Activated CD4-positive, alpha-beta T cell treated with anti-CD3 and anti-CD28 coated beads, Interleukin-2, amount 10 ng/mL, durations not matched to agents 7 days and 5 days (primary cell): ENCODE results near the gene GPR42. TPM values are rescaled to one million over a fixed set of nuclear protein-coding genes. Genes with fewer than 3 reads are reported as not detected.
"Not testable (repeated sequence)": the region's sequence is repeated elsewhere in the genome, so short reads cannot be mapped to it uniquely, and the experiment has no call there.

ENCODE experiments used
- CTCF ChIA-PET: fragments of 350-600 bp; sonication (Branson Sonifier 250); formaldehyde crosslinking; loops from one replicate; lab custom pipeline; 2021; ENCODE audit warnings: antibody characterized with exemption; lab: Charles Lee
- POLR2A ChIA-PET: fragments of 350-600 bp; sonication (Branson Sonifier 250); formaldehyde crosslinking; loops from one replicate; lab custom pipeline; 2021; ENCODE audit warnings: antibody characterized with exemption; lab: Charles Lee
- DNase-seq: peaks from one replicate; pipeline ENCODE4 v3.0.0-alpha.2; 2020
- H3K27ac Mint-ChIP-seq: one replicate; pipeline ENCODE4 v1.8.0; 2021; ENCODE audit warnings: mild to moderate bottlenecking, moderate library complexity, mixed read lengths
- H3K27me3 Mint-ChIP-seq: one replicate; pipeline ENCODE4 v1.8.0; 2021; ENCODE audit warnings: mixed read lengths
- H3K36me3 Mint-ChIP-seq: one replicate; pipeline ENCODE4 v1.8.0; 2021; ENCODE audit warnings: low read depth, mixed read lengths
- H3K4me1 Mint-ChIP-seq: one replicate; pipeline ENCODE4 v1.8.0; 2021; ENCODE audit warnings: mixed read lengths
- H3K4me3 Mint-ChIP-seq: one replicate; pipeline ENCODE4 v1.8.0; 2021; ENCODE audit warnings: mild to moderate bottlenecking, moderate library complexity, mixed read lengths
- H3K9me3 Mint-ChIP-seq: one replicate; pipeline ENCODE4 v1.8.0; 2021; ENCODE audit warnings: mixed read lengths
- total RNA-seq, 2 experiments: library from RNA; stranded (reverse); gene quantifications; one replicate each; pipeline ENCODE4 v1.2.3, GENCODE V29; 2021

Gene GPR42
- total RNA-seq, 2 experiments from 2014 or later = not detected

GRCh38 chr19:35359395-35359794 lies 11.5 kb upstream of the GPR42 start:
- H3K27me3 Mint-ChIP-seq, CTCF ChIA-PET, DNase-seq: not testable (repeated sequence)

DNA sequence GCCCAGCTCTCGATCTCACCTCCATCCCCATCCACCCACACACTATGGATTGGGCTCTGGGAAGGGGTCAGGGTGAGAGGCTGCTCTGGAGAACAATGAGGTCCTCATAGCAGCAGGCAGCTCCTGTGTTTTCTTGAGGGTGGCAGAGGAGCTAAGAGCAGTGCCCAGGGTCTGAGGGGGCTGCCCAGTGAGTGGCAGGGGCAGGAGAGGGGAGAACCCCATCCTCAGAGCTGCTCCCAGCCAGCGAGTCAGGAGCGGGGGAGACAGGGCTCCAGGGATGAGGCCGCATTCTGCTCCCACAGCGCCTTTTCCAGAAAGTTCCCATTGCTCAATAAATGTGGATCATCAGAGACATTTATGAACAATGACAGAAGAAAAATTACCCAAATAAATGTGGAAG lies 10.8 kb upstream of the GPR42 start:
- DNase-seq, H3K27ac Mint-ChIP-seq, H3K4me3 Mint-ChIP-seq, CTCF ChIA-PET, POLR2A ChIA-PET, H3K27me3 Mint-ChIP-seq, H3K4me1 Mint-ChIP-seq, H3K9me3 Mint-ChIP-seq, H3K36me3 Mint-ChIP-seq: not testable (repeated sequence)

More at GRCh38 chr19:35359395-35359794, 11.5 kb upstream of the GPR42 start:
- H3K4me1 Mint-ChIP-seq, H3K36me3 Mint-ChIP-seq, POLR2A ChIA-PET, H3K4me3 Mint-ChIP-seq, H3K27ac Mint-ChIP-seq, H3K9me3 Mint-ChIP-seq: not testable (repeated sequence)

DNA sequence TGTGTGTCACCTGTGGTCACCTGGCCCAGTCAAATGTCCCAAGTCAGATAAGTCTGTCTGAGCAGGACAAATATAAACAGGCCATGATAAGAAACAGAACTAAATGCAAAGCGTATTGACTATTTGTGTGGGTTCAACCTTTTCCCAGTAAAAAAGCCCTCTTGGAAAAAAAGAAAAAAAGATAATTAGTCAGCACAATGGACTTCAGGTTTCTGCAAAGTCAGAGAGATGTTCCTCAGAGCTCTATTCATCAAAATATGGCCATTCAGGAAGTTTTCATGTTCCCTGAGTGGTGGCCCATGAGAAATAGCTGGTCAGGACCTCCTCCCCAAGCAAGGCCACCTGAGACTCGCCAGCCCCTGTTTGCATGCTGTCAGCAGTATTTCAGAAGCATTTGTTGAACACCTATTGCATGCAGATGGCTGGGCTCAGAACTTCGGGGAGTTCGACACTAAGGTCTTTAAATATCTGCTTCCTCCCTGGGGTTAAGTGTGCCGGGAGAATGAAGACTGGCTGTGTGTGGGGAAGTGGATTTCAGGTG lies 9.9 kb upstream of the GPR42 start:
- POLR2A ChIA-PET = no interaction called here
- peaks cover 2% of the 10 kb centered on the region for H3K27me3 Mint-ChIP-seq
- H3K4me3 Mint-ChIP-seq = no peak overlapping the region
- DNase-seq = no peak
- H3K9me3 Mint-ChIP-seq = no peaks in the 10 kb centered on the region
- no peak overlapping the region for H3K27ac Mint-ChIP-seq
- peaks cover 7% of the 10 kb centered on the region for H3K4me1 Mint-ChIP-seq
- H3K36me3 Mint-ChIP-seq = no peaks in the 10 kb centered on the region
- CTCF ChIA-PET = interaction anchor here (0.7 kb wide), 2 partner anchors 46 to 134 kb away, joined by 3 to 4 read pairs; no protein-coding TSS in a partner anchor

DNA sequence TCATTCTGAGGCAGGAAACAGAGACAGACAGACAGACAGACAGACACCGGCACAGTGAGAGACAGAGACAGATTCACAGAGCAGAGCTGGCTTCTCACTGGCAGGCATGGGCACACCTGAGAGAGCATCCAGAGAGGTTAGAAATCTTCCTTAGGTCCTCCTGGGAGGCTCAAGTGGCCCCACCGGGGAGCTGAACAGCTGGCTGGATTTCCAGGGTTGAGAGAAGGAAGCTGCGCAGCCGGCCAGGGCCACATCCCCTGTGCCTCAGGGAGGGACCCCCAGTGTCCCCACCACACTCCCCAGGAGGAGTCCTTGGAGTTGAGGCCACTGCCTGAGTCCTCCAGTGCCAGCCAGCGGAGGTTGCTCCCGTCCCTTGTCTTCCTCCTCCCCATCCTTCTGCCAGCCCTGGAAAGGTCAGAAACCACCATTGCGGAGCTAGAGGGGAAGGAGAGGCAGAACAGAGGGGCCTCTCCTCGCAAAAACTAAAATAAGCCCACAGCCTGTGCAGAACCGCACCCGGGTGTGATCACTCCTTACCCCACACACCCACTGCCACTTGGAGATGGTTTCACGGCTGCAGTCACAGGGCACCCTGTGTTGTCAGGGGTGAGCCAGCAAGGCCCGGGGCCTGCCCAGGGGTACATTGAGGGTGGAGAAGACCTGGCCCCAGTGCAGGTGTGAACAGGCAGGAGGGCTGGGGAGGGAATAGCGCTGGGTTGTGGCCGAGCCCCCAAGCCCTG lies 8.4 kb upstream of the GPR42 start:
- Mint-ChIP-seq H3K36me3 (no peaks in the 10 kb centered on the region), H3K27me3 (peaks cover 8% of the 10 kb centered on the region), H3K9me3 (no peaks in the 10 kb centered on the region), H3K4me1 (peaks cover 7% of the 10 kb centered on the region), H3K4me3 (no peak overlapping the region), H3K27ac (no peak overlapping the region)
- no peak for DNase-seq
- ChIA-PET CTCF (interaction anchor here (2.4 kb wide), 1 partner anchor 9 kb away, joined by 6 read pairs; no protein-coding TSS in a partner anchor), POLR2A (no interaction called here)

GRCh38 chr19:35363001-35363590 lies 7.8 kb upstream of the GPR42 start:
- H3K4me3 Mint-ChIP-seq = no peak overlapping the region
- POLR2A ChIA-PET = no interaction called here
- no peak overlapping the region for H3K27ac Mint-ChIP-seq
- DNase-seq = no peak
- peaks cover 4% of the 10 kb centered on the region for H3K4me1 Mint-ChIP-seq
- peaks cover 15% of the 10 kb centered on the region for H3K27me3 Mint-ChIP-seq
- H3K36me3 Mint-ChIP-seq = no peaks in the 10 kb centered on the region
- CTCF ChIA-PET = interaction anchor here (2.4 kb wide), 1 partner anchor 10 kb away, joined by 6 read pairs; no protein-coding TSS in a partner anchor
- H3K9me3 Mint-ChIP-seq = no peaks in the 10 kb centered on the region

DNA sequence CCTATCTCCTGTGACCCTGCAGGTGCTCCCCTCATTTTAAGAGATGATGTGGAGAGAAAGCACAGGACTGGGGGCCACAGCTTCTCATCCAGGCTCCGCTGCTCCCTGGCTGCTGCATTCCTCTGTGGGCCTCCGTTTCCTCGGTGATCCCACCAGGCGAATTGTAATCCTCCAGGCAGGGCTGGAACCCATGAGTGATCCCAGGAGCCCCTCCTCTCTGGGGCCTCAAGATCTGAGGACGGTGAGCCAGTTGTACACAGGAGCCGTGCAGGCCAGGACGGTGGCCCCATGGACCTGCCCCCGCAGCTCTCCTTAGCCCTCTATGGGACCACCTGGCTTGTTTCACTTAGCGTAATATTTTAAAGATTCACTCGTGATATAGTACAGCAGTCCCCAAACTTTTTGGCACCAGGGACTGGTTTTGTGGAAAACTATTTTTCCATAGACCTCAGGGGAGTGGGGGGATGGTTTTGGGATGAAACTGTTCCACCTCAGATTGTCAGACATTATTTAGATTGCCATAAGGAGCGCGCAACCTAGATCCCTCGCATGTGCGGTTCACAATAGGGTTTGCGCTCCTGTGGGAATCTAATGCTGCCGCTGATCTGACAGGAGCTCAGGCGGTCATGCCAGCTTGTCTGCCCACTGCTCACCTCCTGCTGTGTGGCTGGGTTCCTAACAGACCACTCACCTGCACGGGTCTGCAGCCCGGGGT lies 7.0 kb upstream of the GPR42 start:
- DNase-seq = no peak
- Mint-ChIP-seq H3K27me3 (peaks cover 23% of the 10 kb centered on the region), H3K4me3 (no peak overlapping the region), H3K4me1 (no peaks in the 10 kb centered on the region), H3K36me3 (no peaks in the 10 kb centered on the region), H3K9me3 (no peaks in the 10 kb centered on the region), H3K27ac (no peak overlapping the region)
- ChIA-PET CTCF (interaction anchor here (0.6 to 2.4 kb wide), 6 partner anchors 11 to 131 kb away, joined by 3 to 6 read pairs (median 4); no protein-coding TSS in a partner anchor), POLR2A (no interaction called here)

DNA sequence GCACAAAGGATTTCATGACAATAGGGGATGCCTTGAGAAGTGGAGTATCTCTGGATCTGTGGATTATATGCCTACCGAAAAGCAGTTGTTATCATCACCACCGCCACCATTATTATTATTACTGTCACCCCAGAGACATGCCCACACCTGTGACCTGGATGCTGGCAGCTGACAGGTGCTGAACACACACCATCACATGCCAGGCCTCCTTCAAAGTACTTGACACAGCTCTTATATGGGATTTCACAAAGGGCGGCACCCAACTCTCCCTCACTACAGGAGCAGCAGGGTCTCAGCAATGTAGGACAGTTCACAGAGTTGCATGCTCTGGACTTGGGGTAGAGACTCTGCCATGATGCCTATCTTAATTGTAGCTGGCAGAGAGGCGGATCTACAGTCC lies 5.6 kb upstream of the GPR42 start:
- H3K9me3 Mint-ChIP-seq = no peaks in the 10 kb centered on the region
- no peak overlapping the region for H3K27ac Mint-ChIP-seq
- no peak for DNase-seq
- no peaks in the 10 kb centered on the region for H3K36me3 Mint-ChIP-seq
- ChIA-PET CTCF (interaction anchor here (0.6 to 1.5 kb wide), 3 partner anchors 9 to 129 kb away, joined by 3 to 4 read pairs (median 3); no protein-coding TSS in a partner anchor), POLR2A (no interaction called here)
- H3K27me3 Mint-ChIP-seq = peaks cover 30% of the 10 kb centered on the region
- H3K4me3 Mint-ChIP-seq = no peak overlapping the region
- no peaks in the 10 kb centered on the region for H3K4me1 Mint-ChIP-seq

GRCh38 chr19:35368378-35368777 lies 2.5 kb upstream of the GPR42 start:
- Mint-ChIP-seq H3K27me3 (peaks cover 30% of the 10 kb centered on the region), H3K4me1 (no peaks in the 10 kb centered on the region), H3K27ac (no peak overlapping the region), H3K9me3 (no peaks in the 10 kb centered on the region), H3K4me3 (no peak overlapping the region), H3K36me3 (no peaks in the 10 kb centered on the region)
- CTCF ChIA-PET = no interaction called here
- no peak for DNase-seq
- POLR2A ChIA-PET = no interaction called here

DNA sequence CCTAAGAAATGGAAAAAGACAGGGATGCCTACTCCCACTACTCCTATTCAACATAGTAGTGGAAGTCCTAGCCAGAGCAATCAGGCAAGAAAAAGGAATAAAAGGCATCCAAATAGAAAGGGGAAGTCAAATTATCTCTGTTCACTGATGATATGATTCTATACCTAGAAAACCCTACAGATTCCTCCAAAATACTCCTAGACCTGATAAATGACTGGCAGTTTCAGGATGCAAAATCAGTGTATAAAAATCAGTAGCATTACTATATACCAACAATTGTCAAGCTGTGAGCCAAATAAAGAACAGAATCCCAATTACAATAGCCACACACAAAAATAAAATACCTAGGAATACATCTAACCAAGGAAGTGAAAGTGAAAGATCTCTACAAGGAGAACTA lies 1.3 kb upstream of the GPR42 start:
- no peaks in the 10 kb centered on the region for H3K36me3 Mint-ChIP-seq
- POLR2A ChIA-PET = no interaction called here
- DNase-seq = no peak
- peaks cover 30% of the 10 kb centered on the region for H3K27me3 Mint-ChIP-seq
- no peaks in the 10 kb centered on the region for H3K4me1 Mint-ChIP-seq
- H3K4me3 Mint-ChIP-seq = no peak overlapping the region
- no peak overlapping the region for H3K27ac Mint-ChIP-seq
- CTCF ChIA-PET = no interaction called here
- no peaks in the 10 kb centered on the region for H3K9me3 Mint-ChIP-seq

GRCh38 chr19:35373492-35373891 lies 2.6 kb downstream of the GPR42 start:
- H3K9me3 Mint-ChIP-seq = no peaks in the 10 kb centered on the region
- H3K4me1 Mint-ChIP-seq = peaks cover 2% of the 10 kb centered on the region
- no peaks in the 10 kb centered on the region for H3K36me3 Mint-ChIP-seq
- POLR2A ChIA-PET = no interaction called here
- CTCF ChIA-PET = no interaction called here
- H3K27me3 Mint-ChIP-seq = peaks cover 25% of the 10 kb centered on the region
- DNase-seq = no peak
- H3K4me3 Mint-ChIP-seq = no peak overlapping the region
- no peak overlapping the region for H3K27ac Mint-ChIP-seq

GRCh38 chr19:35374031-35374430 lies 3.2 kb downstream of the GPR42 start:
- H3K27ac Mint-ChIP-seq, DNase-seq, H3K4me1 Mint-ChIP-seq, H3K36me3 Mint-ChIP-seq, H3K4me3 Mint-ChIP-seq, H3K9me3 Mint-ChIP-seq, POLR2A ChIA-PET: not testable (repeated sequence)
- CTCF ChIA-PET = interaction anchor here (0.8 kb wide), 1 partner anchor 9 kb away, joined by 4 read pairs; no protein-coding TSS in a partner anchor
- peaks cover 22% of the 10 kb centered on the region for H3K27me3 Mint-ChIP-seq

DNA sequence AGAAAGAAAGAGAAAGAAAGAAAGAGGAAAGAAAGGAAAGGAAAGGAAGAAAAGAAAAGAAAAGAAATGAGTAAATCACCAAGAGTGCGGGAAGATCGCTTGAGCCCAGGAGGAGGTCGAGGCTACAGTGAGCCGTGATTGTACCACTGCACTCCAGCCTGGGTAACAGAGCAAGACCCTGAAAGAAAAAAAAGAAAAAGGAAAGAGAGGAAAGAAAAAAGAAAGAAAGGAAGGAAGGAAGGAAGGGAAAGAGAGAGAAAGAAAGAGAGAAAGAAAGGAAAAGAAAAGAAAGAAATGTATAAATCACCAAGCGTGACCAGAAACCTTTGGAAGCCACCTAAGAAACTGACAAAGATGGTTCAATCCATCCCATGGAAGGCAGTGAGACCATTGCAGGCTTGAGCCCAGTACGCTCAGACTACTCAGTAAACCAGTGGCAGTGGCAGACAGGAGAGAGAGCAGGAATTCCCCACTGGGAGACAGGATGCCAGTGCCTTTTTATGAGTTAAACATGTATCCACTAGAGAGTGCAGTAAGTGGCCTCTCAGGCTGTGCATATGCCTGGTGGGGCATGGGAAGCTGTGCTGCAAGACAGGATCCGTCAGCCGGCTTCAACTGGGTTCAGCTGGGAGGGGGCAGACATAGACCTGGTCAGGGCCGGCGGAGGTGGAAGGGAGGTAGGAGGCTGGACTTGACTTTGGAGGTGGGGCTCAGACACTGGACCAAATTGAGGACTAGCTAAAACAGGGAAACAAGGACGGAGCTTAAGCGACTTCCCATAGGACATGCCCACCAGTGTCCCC lies 4.8 kb downstream of the GPR42 start:
- H3K36me3 Mint-ChIP-seq = no peaks in the 10 kb centered on the region
- CTCF ChIA-PET = no interaction called here

More for the DNA sequence above, 4.8 kb downstream of the GPR42 start:
- POLR2A ChIA-PET = no interaction called here
- Mint-ChIP-seq H3K27me3 (peaks cover 20% of the 10 kb centered on the region), H3K4me1 (peaks cover 2% of the 10 kb centered on the region), H3K9me3 (peaks cover 2% of the 10 kb centered on the region), H3K4me3 (no peak overlapping the region), H3K27ac (no peak overlapping the region)
- DNase-seq = no peak
